Measurements from ENCODE around the gene PNPLA7. TPM values are rescaled to one million over a fixed set of nuclear protein-coding genes. Genes with fewer than 3 reads are reported as not detected.

The PNPLA7 gene
- total RNA-seq, 1 donor from 2014 or later, result 0.06 TPM

DNA sequence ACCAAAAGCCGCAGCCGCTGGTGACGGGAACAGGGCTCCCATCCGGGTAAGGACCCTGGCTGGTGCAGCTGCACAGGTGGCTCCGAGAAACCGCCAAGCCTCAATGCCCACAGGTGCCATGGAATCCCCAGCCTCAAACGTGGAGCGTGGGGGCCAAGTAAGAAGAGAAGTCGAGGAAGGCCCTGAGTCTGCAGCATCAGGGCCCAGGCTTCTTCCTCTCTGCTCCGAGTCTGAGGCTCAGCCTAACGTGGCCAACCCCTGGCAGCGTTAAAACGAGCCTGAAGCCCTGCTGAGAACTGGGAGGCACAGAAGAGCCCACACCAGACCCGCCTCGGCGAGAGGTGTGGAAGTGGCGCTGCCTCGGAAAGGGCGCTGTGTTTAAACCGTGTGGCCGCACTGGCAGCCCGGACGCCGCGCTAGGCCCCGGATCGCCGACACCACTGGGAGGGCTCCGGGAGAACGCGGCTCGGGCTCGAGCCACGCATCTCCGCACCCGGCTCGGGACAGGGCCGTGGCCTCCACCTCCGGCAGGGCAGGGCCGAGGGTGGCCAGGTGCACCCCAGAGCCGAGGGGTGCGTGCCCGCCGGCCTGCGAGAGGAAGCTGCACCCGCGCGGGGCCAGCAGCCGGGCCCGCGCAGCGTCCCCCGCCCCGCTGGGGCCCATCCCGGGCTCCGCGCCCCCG is 39.4 kb upstream of the PNPLA7 start:
- DNase-seq (ENCODE audit: low read depth), result no peak
- TF ChIP-seq, protein P1, sequence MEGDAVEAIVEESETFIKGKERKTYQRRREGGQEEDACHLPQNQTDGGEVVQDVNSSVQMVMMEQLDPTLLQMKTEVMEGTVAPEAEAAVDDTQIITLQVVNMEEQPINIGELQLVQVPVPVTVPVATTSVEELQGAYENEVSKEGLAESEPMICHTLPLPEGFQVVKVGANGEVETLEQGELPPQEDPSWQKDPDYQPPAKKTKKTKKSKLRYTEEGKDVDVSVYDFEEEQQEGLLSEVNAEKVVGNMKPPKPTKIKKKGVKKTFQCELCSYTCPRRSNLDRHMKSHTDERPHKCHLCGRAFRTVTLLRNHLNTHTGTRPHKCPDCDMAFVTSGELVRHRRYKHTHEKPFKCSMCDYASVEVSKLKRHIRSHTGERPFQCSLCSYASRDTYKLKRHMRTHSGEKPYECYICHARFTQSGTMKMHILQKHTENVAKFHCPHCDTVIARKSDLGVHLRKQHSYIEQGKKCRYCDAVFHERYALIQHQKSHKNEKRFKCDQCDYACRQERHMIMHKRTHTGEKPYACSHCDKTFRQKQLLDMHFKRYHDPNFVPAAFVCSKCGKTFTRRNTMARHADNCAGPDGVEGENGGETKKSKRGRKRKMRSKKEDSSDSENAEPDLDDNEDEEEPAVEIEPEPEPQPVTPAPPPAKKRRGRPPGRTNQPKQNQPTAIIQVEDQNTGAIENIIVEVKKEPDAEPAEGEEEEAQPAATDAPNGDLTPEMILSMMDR (conservative IDR thresholded peaks at IDR 0.05; ENCODE audit: low read depth, low read length), result no peak
- H3K4me3 ChIP-seq (ENCODE audit: low read depth, low read length), result peak overlapping the region; percentile 74

DNA sequence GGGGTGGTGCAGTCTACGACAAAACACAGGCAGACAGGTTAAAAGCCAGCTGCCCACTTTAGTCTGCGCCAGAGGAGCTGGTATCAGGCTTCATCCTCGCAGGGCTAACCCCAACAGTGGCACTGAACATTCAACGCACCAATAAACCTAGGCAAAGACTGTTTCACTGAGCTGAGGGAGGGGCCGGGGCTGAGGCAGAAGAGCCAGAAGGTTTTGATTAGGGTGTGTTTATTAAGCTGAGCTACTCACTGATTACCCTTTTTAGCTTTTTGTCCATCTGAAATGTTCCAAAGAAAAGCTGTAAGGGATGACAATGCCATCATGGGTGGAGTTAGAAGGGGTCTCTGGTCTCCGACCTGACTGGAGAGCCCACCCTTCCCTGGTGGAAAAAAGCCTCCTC is 38.7 kb upstream of the PNPLA7 start:
- TF ChIP-seq, protein P1 (conservative IDR thresholded peaks at IDR 0.05; ENCODE audit: low read depth, low read length), result no peak
- DNase-seq (ENCODE audit: low read depth), result no peak
- H3K4me3 ChIP-seq (ENCODE audit: low read depth, low read length), result peak overlapping the region; percentile 74

DNA sequence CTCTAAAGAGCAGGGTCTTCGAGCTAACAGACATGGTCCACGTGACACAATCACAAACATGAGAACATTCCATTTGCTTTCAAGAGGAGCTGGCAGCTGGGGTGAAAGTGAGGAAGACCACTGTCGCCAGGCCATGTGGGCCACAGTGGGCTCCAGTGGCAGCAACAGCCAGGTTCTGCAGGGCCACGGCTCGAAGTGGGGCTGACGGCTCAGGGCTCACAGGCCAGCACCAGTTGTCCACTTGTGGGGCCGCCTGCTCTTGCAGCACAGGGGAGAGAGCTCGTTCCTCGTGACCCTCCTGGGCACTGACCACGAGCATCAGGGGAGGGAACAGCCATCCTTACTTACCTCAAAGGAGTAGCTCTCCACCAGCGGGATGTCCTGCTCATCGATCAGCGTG is 38.1 kb upstream of the PNPLA7 start:
- DNase-seq (ENCODE audit: low read depth), result no peak
- no peak overlapping the region for H3K4me3 ChIP-seq (ENCODE audit: low read depth, low read length)
- TF ChIP-seq, protein P1 (conservative IDR thresholded peaks at IDR 0.05; ENCODE audit: low read depth, low read length), result no peak

DNA sequence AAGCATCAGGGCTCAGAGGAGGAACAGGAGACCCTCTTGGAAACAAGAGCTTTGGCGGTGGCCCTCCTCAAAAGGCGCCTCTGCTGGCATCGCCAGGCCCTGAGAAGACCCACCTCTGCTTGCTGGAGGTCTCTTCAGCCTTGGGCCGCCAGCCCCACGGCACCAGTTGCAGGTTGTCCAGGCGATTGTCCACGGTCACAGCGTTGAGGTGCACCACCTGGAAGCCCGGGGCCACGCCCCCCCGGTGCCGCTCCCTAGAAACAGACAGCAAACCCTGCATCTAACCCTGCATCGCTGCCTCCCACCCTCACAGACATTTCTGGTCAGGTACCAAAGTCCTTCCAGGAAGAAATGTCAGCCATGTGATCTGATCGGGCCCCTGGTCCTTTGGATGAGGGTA is 36.7 kb upstream of the PNPLA7 start:
- H3K4me3 ChIP-seq (ENCODE audit: low read depth, low read length), result no peak overlapping the region
- TF ChIP-seq, protein P1 (conservative IDR thresholded peaks at IDR 0.05; ENCODE audit: low read depth, low read length), result no peak
- no peak for DNase-seq (ENCODE audit: low read depth)

DNA sequence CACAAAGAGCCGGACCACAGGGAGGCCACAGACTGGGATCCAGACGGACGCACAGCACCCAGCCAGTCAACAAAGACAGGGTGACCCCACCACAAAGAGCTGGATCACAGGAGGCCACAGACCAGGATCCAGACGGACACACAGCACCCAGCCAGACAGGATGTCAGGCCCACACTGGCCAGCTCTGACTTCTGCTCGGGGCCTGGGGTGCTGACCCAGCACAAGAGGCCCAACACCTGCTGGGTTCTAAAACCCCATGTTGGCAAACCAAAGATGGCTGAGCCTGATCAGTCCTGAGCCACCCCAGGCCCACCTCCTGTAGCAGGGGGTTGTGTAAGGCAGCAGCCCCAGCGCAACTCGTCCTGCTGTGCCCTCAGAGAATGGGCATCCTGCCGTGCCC is 33.8 kb upstream of the PNPLA7 start:
- H3K4me3 ChIP-seq (ENCODE audit: low read depth, low read length), result no peak overlapping the region
- DNase-seq (ENCODE audit: low read depth), result no peak
- TF ChIP-seq, protein P1 (conservative IDR thresholded peaks at IDR 0.05; ENCODE audit: low read depth, low read length), result no peak

DNA sequence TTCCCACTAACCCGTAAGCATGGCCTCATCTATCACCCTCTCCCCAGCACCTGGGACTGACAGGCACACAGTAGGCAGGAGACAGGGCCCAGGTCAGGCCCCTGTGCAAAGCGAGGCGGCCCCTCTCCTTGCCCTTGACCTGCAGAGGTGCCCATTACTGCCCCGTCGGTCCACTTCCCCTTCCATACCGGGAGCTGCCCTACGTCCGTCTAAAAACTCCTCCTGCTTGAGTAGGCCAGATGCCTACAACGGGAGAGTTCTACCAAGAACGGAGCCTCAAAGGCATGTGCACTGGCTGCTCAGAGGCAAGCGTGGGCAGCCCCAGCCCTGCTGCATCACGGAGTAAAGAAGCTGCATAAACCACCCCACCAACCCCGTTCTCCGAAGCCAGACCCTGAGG is 33.1 kb upstream of the PNPLA7 start:
- DNase-seq (ENCODE audit: low read depth), result no peak
- no peak overlapping the region for H3K4me3 ChIP-seq (ENCODE audit: low read depth, low read length)
- TF ChIP-seq, protein P1 (conservative IDR thresholded peaks at IDR 0.05; ENCODE audit: low read depth, low read length), result no peak

DNA sequence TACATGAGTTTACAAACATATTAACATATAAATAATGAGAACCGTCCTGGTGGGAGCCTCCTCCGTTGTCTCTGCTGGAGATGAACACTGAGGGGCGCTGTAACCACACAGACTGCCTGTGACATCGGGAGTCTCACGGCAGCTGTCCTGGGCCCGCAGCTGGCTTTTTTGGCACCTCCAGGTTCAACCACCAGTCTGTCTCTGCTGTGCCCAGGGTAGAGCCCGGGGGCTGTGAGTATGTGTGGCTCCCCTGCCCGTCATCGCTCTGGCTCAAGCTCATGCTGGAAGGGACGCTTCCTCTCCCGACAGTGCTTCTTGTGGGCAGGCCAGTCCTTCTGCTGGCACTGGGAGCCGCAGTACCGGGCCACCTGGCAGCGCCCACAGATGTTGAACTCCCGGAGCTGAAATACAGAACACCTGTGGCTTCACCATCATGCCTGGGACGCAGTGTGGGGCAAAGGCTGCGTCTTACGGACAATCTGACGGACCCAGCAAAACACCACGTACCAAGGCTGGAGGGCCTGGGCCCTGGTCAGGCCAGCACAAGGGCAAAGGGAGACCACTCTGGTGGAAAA is 32.2 kb upstream of the PNPLA7 start:
- TF ChIP-seq, protein P1 (conservative IDR thresholded peaks at IDR 0.05; ENCODE audit: low read depth, low read length), result peak; percentile 40
- H3K4me3 ChIP-seq (ENCODE audit: low read depth, low read length), result no peak overlapping the region

More for the DNA sequence above, 32.2 kb upstream of the PNPLA7 start:
- no peak for DNase-seq (ENCODE audit: low read depth)

Measured in epithelial cell of proximal tubule (primary cell).